Osteocyte (in vitro differentiated cells): ENCODE data around the gene SMCO4. TPM values are rescaled to one million over a fixed set of nuclear protein-coding genes. Genes with fewer than 3 reads are reported as not detected.
A peak's percentile ranks its signal among the peaks of the same experiment; 100 is the strongest.

Experiments used
- DNase-seq: peaks from one replicate; pipeline ENCODE4 v3.0.0; 2021; ENCODE audit warnings: mixed read lengths; ENCODE audit not compliant: unreplicated experiment; ENCODE audit errors: extremely low spot score
- H3K27ac Mint-ChIP-seq: one replicate; pipeline ENCODE4 v1.8.0; 2021; ENCODE audit warnings: mild to moderate bottlenecking, mixed read lengths; ENCODE audit not compliant: unreplicated experiment
- H3K27me3 Mint-ChIP-seq: one replicate; pipeline ENCODE4 v1.8.0; 2021; ENCODE audit warnings: mixed read lengths; ENCODE audit not compliant: unreplicated experiment
- H3K36me3 Mint-ChIP-seq: one replicate; pipeline ENCODE4 v1.8.0; 2021; ENCODE audit warnings: mixed read lengths; ENCODE audit not compliant: unreplicated experiment
- H3K4me1 Mint-ChIP-seq: one replicate; pipeline ENCODE4 v1.8.0; 2021; ENCODE audit warnings: mixed read lengths; ENCODE audit not compliant: unreplicated experiment
- H3K4me3 Mint-ChIP-seq: one replicate; pipeline ENCODE4 v1.8.0; 2021; ENCODE audit warnings: mild to moderate bottlenecking, moderate library complexity, mixed read lengths; ENCODE audit not compliant: unreplicated experiment
- H3K9me3 Mint-ChIP-seq: one replicate; pipeline ENCODE4 v1.8.0; 2021; ENCODE audit warnings: mixed read lengths; ENCODE audit not compliant: unreplicated experiment
- CTCF ChIP-seq: fragments of 200-600 bp; sonication (generic); IDR thresholded peaks from 2 replicates; pipeline ENCODE4 v1.5.0; 2021; ENCODE audit warnings: antibody characterized with exemption, mild to moderate bottlenecking, moderate library complexity
- total RNA-seq: library from RNA; stranded (reverse); gene quantifications from 2 replicates; pipeline ENCODE4 v1.2.1, GENCODE V29; 2021

SMCO4 gene
- total RNA-seq, 1 donor from 2014 or later: 14.7 TPM

DNA sequence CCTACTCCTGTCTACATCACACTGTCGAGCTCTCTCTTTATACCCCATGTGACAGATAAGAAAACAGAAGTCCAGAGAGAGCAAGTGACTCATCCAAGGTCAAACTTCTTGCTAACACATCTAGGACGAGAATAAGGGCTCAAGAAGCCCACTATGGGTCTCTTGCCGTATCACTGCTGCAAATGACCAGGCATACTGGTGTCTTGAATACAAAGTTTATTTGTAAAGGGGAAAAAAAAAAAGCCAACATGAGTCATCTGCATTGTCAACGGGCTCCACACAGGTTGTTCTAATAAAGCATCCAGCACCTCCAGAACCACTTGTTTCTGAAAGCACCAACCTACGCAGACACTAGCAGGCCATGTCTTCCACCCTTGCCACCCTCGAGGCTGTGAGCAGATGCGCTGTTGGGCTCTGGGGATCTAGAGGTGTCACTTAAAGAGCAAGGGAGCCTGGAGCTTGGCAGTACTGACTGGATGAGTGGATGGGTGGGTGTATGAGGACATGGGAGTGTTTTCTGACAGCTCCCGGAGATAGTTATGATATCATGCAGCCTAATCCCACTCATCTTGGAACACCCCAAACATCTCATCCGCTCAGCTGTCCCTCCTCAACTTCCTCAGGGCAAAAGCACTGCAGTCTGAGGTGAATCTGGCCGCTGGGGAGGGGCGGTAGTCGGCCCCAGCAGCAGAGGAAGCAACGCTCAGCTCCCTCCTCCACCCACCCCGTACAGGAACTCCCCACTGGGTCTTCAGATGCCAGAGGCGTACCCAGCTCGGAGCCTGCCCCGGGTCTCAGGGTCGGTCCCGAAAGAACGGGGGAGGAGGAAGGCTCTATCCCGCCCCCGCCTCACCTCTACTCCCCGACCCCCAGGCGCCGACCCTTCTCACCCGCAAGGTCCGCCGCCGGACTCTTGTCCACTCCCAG is 1.0 kb downstream of the SMCO4 start:
- peaks cover 15% of the 10 kb centered on the region for H3K27me3 Mint-ChIP-seq
- H3K9me3 Mint-ChIP-seq: no peaks in the 10 kb centered on the region
- H3K4me1 Mint-ChIP-seq: peaks cover 18% of the 10 kb centered on the region
- peak overlapping the region; percentile 85 for H3K27ac Mint-ChIP-seq
- TF ChIP-seq CTCF: no peak
- H3K4me3 Mint-ChIP-seq: peak overlapping the region; percentile 84
- H3K36me3 Mint-ChIP-seq: no peaks in the 10 kb centered on the region
- DNase-seq: no peak

DNA sequence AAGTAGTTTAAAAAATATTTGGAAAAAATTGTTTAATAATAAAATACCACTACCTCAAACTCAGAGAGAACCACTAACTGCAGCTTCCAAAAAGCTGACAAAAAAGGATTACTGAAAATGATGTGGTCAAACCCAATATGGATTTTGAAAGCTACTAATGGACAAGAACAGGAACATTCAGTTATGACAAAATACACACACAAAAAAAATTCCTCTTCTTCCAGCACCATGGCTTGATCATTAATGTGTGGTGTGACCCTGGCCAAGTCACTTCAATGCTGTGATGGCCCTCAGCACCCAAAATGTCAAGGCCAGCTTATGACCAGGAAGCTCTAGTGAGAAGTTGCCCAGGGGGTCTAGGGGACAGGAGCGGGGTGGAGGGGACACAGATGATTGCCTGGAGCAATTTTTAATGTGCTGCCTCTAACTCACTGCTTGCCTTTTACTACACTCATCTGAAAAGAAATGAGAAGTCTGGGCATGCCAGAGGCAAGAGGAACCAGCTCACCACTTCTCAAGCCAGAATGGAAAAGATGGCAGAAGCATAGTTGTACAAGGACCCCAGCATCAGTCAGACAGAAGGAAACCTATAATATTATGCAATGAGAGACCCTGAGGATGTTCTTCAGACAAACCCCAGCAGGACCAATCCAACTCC is 2.2 kb downstream of the SMCO4 start:
- H3K4me3 Mint-ChIP-seq: no peak overlapping the region
- no peak overlapping the region for H3K27ac Mint-ChIP-seq

GRCh38 chr11:93540337-93540736 is 2.9 kb downstream of the SMCO4 start:
- H3K4me1 Mint-ChIP-seq: peaks cover 18% of the 10 kb centered on the region
- no peak overlapping the region for H3K4me3 Mint-ChIP-seq
- no peak for TF ChIP-seq CTCF
- no peaks in the 10 kb centered on the region for H3K27me3 Mint-ChIP-seq
- no peaks in the 10 kb centered on the region for H3K36me3 Mint-ChIP-seq
- no peaks in the 10 kb centered on the region for H3K9me3 Mint-ChIP-seq
- H3K27ac Mint-ChIP-seq: no peak overlapping the region
- no peak for DNase-seq

More for the DNA sequence above, 2.2 kb downstream of the SMCO4 start:
- no peaks in the 10 kb centered on the region for H3K36me3 Mint-ChIP-seq
- no peaks in the 10 kb centered on the region for H3K9me3 Mint-ChIP-seq
- no peak for DNase-seq
- peaks cover 18% of the 10 kb centered on the region for H3K4me1 Mint-ChIP-seq
- no peak for TF ChIP-seq CTCF
- peaks cover 5% of the 10 kb centered on the region for H3K27me3 Mint-ChIP-seq

- Mint-ChIP-seq H3K27ac (no peak overlapping the region), H3K9me3 (no peaks in the 10 kb centered on the region), H3K4me1 (peaks cover 13% of the 10 kb centered on the region), H3K36me3 (no peaks in the 10 kb centered on the region), H3K4me3 (no peak overlapping the region), H3K27me3 (no peaks in the 10 kb centered on the region)
- no peak for TF ChIP-seq CTCF
- no peak for DNase-seq
These were observed 5.4 kb downstream of the SMCO4 start for GRCh38 chr11:93537767-93538261.

- H3K4me3 Mint-ChIP-seq: no peak overlapping the region
- H3K36me3 Mint-ChIP-seq: no peaks in the 10 kb centered on the region
- H3K9me3 Mint-ChIP-seq: no peaks in the 10 kb centered on the region
- TF ChIP-seq CTCF: no peak
- DNase-seq: no peak
- H3K4me1 Mint-ChIP-seq: peaks cover 9% of the 10 kb centered on the region
- no peak overlapping the region for H3K27ac Mint-ChIP-seq
- no peaks in the 10 kb centered on the region for H3K27me3 Mint-ChIP-seq
These were observed 6.1 kb downstream of the SMCO4 start for GRCh38 chr11:93537049-93537448.
